Gastroesophageal sphincter (tissue), 4 donors: ENCODE data around the gene ZNF750. TPM values are rescaled to one million over a fixed set of nuclear protein-coding genes. Genes with fewer than 3 reads are reported as not detected.

Experiments used
- ATAC-seq: fragments of 150-250 bp; one replicate; pipeline ENCODE4 v1.9.1; 2016; ENCODE audit warnings: mild to moderate bottlenecking, moderate library complexity
- H3K27ac ChIP-seq, 4 donors: fragments of 200-600 bp; sonication (generic) in 3 of 4; 1 replicate in 3 of 4; 2 replicates in 1 of 4; pipeline ENCODE4 v1.5.1; 2016 to 2019
- H3K27me3 ChIP-seq: fragments of 200-600 bp; sonication (generic); one replicate; pipeline ENCODE4 v1.5.1; 2019
- H3K36me3 ChIP-seq, 2 donors: fragments of 200-600 bp; sonication (generic); one replicate each; pipeline ENCODE4 v1.5.1; 2019; ENCODE audit warnings: control low read depth in 1 of 2
- H3K4me1 ChIP-seq, 3 donors: fragments of 200-600 bp; sonication (generic); 1 replicate in 2 of 3; 2 replicates in 1 of 3; pipeline ENCODE4 v1.5.1; 2016 to 2019; ENCODE audit warnings: control low read depth in 2 of 3
- H3K4me3 ChIP-seq, 2 donors: fragments of 200-600 bp; sonication (generic); one replicate each; pipeline ENCODE4 v1.5.1; 2019; ENCODE audit warnings: mild to moderate bottlenecking in 1 of 2, moderate library complexity in 1 of 2
- H3K9me3 ChIP-seq, 3 donors: fragments of 200-600 bp; sonication (generic); one replicate each; pipeline ENCODE4 v1.5.1; 2017 to 2019; ENCODE audit warnings: control low read depth in 2 of 3
- CTCF ChIP-seq, 4 experiments: fragments of 200-600 bp in 2 of 4; fragments of 450-650 bp in 2 of 4; sonication (generic) in 1 of 4; IDR thresholded peaks; one replicate each; pipeline ENCODE4 v1.5.1; 2017 to 2019; ENCODE audit warnings: antibody characterized with exemption in 4 of 4, mild to moderate bottlenecking in 2 of 4, moderate library complexity in 2 of 4
- EP300 ChIP-seq: sonication (generic); formaldehyde crosslinking; IDR thresholded peaks from one replicate; pipeline ENCODE4 v1.6.1; 2017; ENCODE audit warnings: antibody characterized with exemption, mild to moderate bottlenecking
- POLR2A ChIP-seq, 2 donors: fragments of 450-650 bp; IDR thresholded peaks; one replicate each; pipeline ENCODE4 v1.6.1; 2017; ENCODE audit warnings: antibody characterized with exemption in 2 of 2, mild to moderate bottlenecking in 2 of 2, moderate library complexity in 1 of 2
- POLR2AphosphoS5 ChIP-seq: sonication (generic); formaldehyde crosslinking; IDR thresholded peaks from one replicate; pipeline ENCODE4 v1.6.1; 2017; ENCODE audit warnings: antibody characterized with exemption
- WGBS, 2 donors: methylation state at CpG; one replicate each; pipeline ENCODE4 v1.1.5; 2018; ENCODE audit warnings: low coverage in 1 of 2; 5-methylcytosine and 5-hydroxymethylcytosine counted together
- total RNA-seq, 4 donors: library from RNA; depleted of rRNA; stranded (reverse); fragments of >200 nt; gene quantifications; one replicate each; pipeline ENCODE4 v1.1.0, GENCODE V29; 2016

ZNF750 gene
- total RNA-seq, 4 donors from 2014 or later, result 0.46 to 1.6 (median 1.1) TPM; not detected in 1

GRCh38 chr17:82880620-82881323 lies 41.0 kb upstream of the ZNF750 start:
- Histone ChIP-seq H3K27me3 (no peaks in the 10 kb centered on the region), H3K4me3 (no peak overlapping the region), H3K4me1 (peaks cover 0 to 90% (median 14%) of the 10 kb centered on the region in 3 donors), H3K9me3 (no peaks in the 10 kb centered on the region), H3K27ac (peak overlapping the region in 2 of 4 donors; percentile 64 to 66), H3K36me3 (peaks cover 0 to 10% of the 10 kb centered on the region in 2 donors)
- WGBS, 2 donors, result 69 to 70% methylated on average over 4 to 7 of the region's 25 CpGs
- ATAC-seq, result no peak
- TF ChIP-seq EP300 (no peak), CTCF (IDR thresholded peaks at IDR 0.05) (no peak), POLR2A (IDR thresholded peaks at IDR 0.05) (no peak), POLR2AphosphoS5 (no peak)

DNA sequence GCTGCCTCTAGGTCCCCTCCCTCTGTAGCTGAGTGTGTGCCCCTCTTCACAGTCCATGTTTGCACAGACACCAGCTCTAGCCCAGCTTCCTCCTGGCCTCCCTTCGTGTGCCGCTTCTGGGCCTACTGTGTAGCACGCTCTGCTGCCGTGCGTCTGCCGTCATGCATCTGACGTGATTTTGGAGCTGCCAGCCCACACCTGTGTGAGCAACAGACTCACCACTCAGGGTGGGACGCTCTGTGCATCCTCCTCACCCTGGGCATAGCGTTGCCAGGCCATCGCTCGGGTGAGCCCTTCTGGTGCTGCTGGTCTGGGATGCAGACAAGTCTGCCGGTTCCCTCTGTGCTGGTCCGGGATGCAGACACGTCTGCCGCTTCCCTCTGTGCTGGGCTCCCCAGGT lies 39.4 kb upstream of the ZNF750 start:
- Histone ChIP-seq H3K4me1 (peaks cover 0 to 89% (median 14%) of the 10 kb centered on the region in 3 donors), H3K27me3 (no peaks in the 10 kb centered on the region), H3K36me3 (peaks cover 0 to 4% of the 10 kb centered on the region in 2 donors), H3K27ac (no peak overlapping the region), H3K4me3 (no peak overlapping the region), H3K9me3 (no peaks in the 10 kb centered on the region)
- TF ChIP-seq EP300 (no peak), POLR2AphosphoS5 (no peak), POLR2A (IDR thresholded peaks at IDR 0.05) (no peak), CTCF (IDR thresholded peaks at IDR 0.05) (no peak)
- 96 to 100% methylated on average over 1 to 15 of the region's 15 CpGs for WGBS, 2 donors
- no peak for ATAC-seq

DNA sequence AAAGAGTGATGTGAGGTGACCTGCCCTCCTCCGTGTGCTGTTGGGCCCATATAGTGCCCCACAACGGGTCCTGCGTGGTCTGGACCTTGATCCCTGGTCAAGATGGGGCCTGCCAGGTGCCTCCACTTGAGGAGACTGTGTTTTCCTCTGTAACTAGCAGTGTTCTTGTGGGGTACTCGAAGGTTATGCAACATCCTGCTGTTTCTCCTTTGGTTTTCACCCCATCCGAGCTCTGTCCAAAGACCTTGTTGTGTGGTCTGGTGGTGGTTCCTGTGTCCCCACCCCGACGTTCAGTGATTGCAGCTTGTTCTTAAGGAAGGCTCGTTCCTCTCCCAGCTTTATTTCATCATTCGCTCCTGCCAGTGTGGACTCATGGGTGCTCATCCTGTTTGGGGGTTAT lies 38.7 kb upstream of the ZNF750 start:
- H3K4me1 ChIP-seq, result peaks cover 0 to 85% (median 14%) of the 10 kb centered on the region in 3 donors

GRCh38 chr17:82876602-82877379 lies 37.0 kb upstream of the ZNF750 start:
- Histone ChIP-seq H3K36me3 (peaks cover 0 to 22% of the 10 kb centered on the region in 2 donors), H3K4me3 (no peak overlapping the region), H3K27ac (peak overlapping the region; percentile 61 to 82 (median 78)), H3K4me1 (peaks cover 0 to 77% (median 14%) of the 10 kb centered on the region in 3 donors), H3K27me3 (no peaks in the 10 kb centered on the region), H3K9me3 (no peaks in the 10 kb centered on the region)
- peak; percentile 95 for ATAC-seq
- WGBS, 2 donors, result 13 to 14% methylated on average over 10 to 13 of the region's 14 CpGs
- TF ChIP-seq POLR2A (IDR thresholded peaks at IDR 0.05) (no peak), CTCF (IDR thresholded peaks at IDR 0.05) (peak in 3 of 4 experiments; percentile 60 to 77 (median 67)), POLR2AphosphoS5 (peak; percentile 60)

More for the DNA sequence above, 38.7 kb upstream of the ZNF750 start:
- TF ChIP-seq POLR2A (IDR thresholded peaks at IDR 0.05) (no peak), CTCF (IDR thresholded peaks at IDR 0.05) (no peak), POLR2AphosphoS5 (no peak), EP300 (no peak)
- Histone ChIP-seq H3K27ac (peak overlapping the region in 3 of 4 donors; percentile 14 to 82 (median 75)), H3K36me3 (peaks cover 0 to 7% of the 10 kb centered on the region in 2 donors), H3K27me3 (no peaks in the 10 kb centered on the region), H3K9me3 (no peaks in the 10 kb centered on the region), H3K4me3 (no peak overlapping the region)
- peak; percentile 29 for ATAC-seq
- 58 to 61% methylated on average over 4 to 9 of the region's 9 CpGs for WGBS, 2 donors
